HCT116 (cell line): ENCODE measurements around the gene STRAP. TPM values are rescaled to one million over a fixed set of nuclear protein-coding genes. Genes with fewer than 3 reads are reported as not detected.

Experiments used
- ATAC-seq: fragments of 200-7000 bp; cut with Tn5 transposase; 2 replicates; pipeline ENCODE4 v1.9.1; 2020; ENCODE audit warnings: mild to moderate bottlenecking, moderate library complexity
- BruUV-seq: library from RNA; stranded (reverse); fragments of 400-500 nt; replicated peaks from 2 replicates; lab custom pipeline; 2021; lab: Mats Ljungman, UMichigan
- CTCF ChIA-PET: fragments of 300-600 bp; sonication (Branson Sonifier 250); formaldehyde crosslinking; loops from one replicate; lab custom pipeline; 2021; ENCODE audit warnings: antibody characterized with exemption; lab: Charles Lee
- POLR2A ChIA-PET: fragments of 300-600, 350-600 bp; sonication (Branson Sonifier 250); formaldehyde crosslinking; loops from one replicate; lab custom pipeline; 2021; ENCODE audit warnings: antibody characterized with exemption; lab: Charles Lee
- RAD21 ChIA-PET, 2 experiments: fragments of 300-600 bp; sonication (Branson Sonifier 250); formaldehyde crosslinking; loops; one replicate each; lab custom pipeline; 2023; ENCODE audit warnings: low total read pairs in 2 of 2; ENCODE audit not compliant: uncharacterized antibody in 2 of 2, unreplicated experiment in 2 of 2, low non-redundant PET in 1 of 2; lab: Charles Lee
- DNase-seq: peaks from one replicate; pipeline ENCODE4 v3.0.0-alpha.2; 2010; ENCODE audit warnings: low read depth, low spot score
- H2AFZ ChIP-seq: fragments of 200-600 bp; shearing (Covaris generic), sonication (generic); 2 replicates; pipeline ENCODE4 v1.6.1; 2017; ENCODE audit warnings: low read depth, mixed run types, mixed read lengths, antibody characterized with exemption, low read length; ENCODE audit not compliant: poor library complexity, severe bottlenecking
- H3K27ac ChIP-seq: 2 replicates; pipeline ENCODE4 v1.5.1; 2012; ENCODE audit warnings: low read depth, low read length
- H3K27me3 ChIP-seq: fragments of 200-600 bp; sonication (generic); 2 replicates; pipeline ENCODE4 v1.6.1; 2016; ENCODE audit warnings: mixed run types, low read length, mixed read lengths; ENCODE audit not compliant: insufficient read depth
- H3K36me3 ChIP-seq, 2 experiments: fragments of 200-500 bp in 1 of 2; fragments of 200-600 bp in 1 of 2; sonication (Bioruptor generic) in 1 of 2; sonication (generic) in 1 of 2; 2 replicates each; pipeline versions ENCODE4 v1.5.1 to v1.6.1; 2014 to 2016; ENCODE audit warnings: low read length in 2 of 2, inconsistent platforms in 1 of 2, mixed read lengths in 1 of 2, mixed run types in 1 of 2; ENCODE audit not compliant: insufficient read depth in 2 of 2, control insufficient read depth in 1 of 2
- H3K4me1 ChIP-seq, 2 experiments: fragments of 200-600 bp in 1 of 2; sonication (generic) in 1 of 2; 2 replicates each; pipeline versions ENCODE4 v1.5.1 to v1.6.1; 2012 to 2017; ENCODE audit warnings: low read length in 2 of 2, inconsistent platforms in 1 of 2, mild to moderate bottlenecking in 1 of 2, mixed read lengths in 1 of 2, mixed run types in 1 of 2, moderate library complexity in 1 of 2; ENCODE audit not compliant: insufficient read depth in 2 of 2, control insufficient read depth in 1 of 2
- H3K4me2 ChIP-seq: fragments of 200-600 bp; sonication (generic); 2 replicates; pipeline ENCODE4 v1.6.1; 2017; ENCODE audit warnings: mixed run types, low read length, mixed read lengths
- H3K4me3 ChIP-seq, 2 experiments: fragments of 200-600 bp in 1 of 2; sonication (generic) in 1 of 2; replicated peaks in 1 of 2; 2 replicates each; pipeline ENCODE4 v1.5.1; 2011 to 2016; ENCODE audit warnings: low read length in 2 of 2, control low read depth in 1 of 2, low read depth in 1 of 2, mild to moderate bottlenecking in 1 of 2, mixed read lengths in 1 of 2, mixed run types in 1 of 2
- H3K79me2 ChIP-seq: fragments of 200-600 bp; sonication (generic); 2 replicates; pipeline ENCODE4 v1.6.1; 2017; ENCODE audit warnings: mild to moderate bottlenecking, mixed run types, low read length, moderate library complexity, mixed read lengths; ENCODE audit not compliant: insufficient read depth
- H3K9ac ChIP-seq: fragments of 200-600 bp; sonication (generic); 2 replicates; pipeline ENCODE4 v1.6.1; 2016; ENCODE audit warnings: low read length, mixed read lengths
- H3K9me2 ChIP-seq: fragments of 200-600 bp; sonication (generic), shearing (Covaris generic); 2 replicates; pipeline ENCODE4 v1.6.1; 2017; ENCODE audit warnings: mixed run types, mild to moderate bottlenecking, moderate library complexity; ENCODE audit not compliant: insufficient read depth
- H3K9me3 ChIP-seq, 2 experiments: fragments of 200-500 bp in 1 of 2; fragments of 200-600 bp in 1 of 2; sonication (Bioruptor generic) in 1 of 2; sonication (generic) in 1 of 2; 2 replicates each; pipeline ENCODE4 v1.6.1; 2014 to 2017; ENCODE audit warnings: low read length in 2 of 2, mixed read lengths in 2 of 2, inconsistent platforms in 1 of 2, low read depth in 1 of 2, mild to moderate bottlenecking in 1 of 2, mixed run types in 1 of 2, moderate library complexity in 1 of 2; ENCODE audit not compliant: control insufficient read depth in 1 of 2, insufficient read depth in 1 of 2
- H4K20me1 ChIP-seq: fragments of 200-600 bp; sonication (generic), shearing (Covaris generic); 2 replicates; pipeline ENCODE4 v1.6.1; 2017; ENCODE audit warnings: mixed run types, mild to moderate bottlenecking, moderate library complexity; ENCODE audit not compliant: insufficient read depth
- EGR1 ChIP-seq: IDR thresholded peaks from 2 replicates; pipeline ENCODE4 v1.6.1; 2012; ENCODE audit warnings: low read depth
- ELF1 ChIP-seq: IDR thresholded peaks from 2 replicates; pipeline ENCODE4 v1.6.1; 2012; ENCODE audit warnings: low read depth, borderline replicate concordance
- EZH2phosphoT487 ChIP-seq: fragments of 200-600 bp; IDR thresholded peaks from 2 replicates; pipeline ENCODE4 v1.6.1; 2018; ENCODE audit warnings: antibody characterized with exemption, borderline replicate concordance
- MAX ChIP-seq: IDR thresholded peaks from 2 replicates; pipeline ENCODE4 v1.6.1; 2012
- POLR2AphosphoS5 ChIP-seq: IDR thresholded peaks from 2 replicates; pipeline ENCODE4 v1.6.1; 2011; ENCODE audit warnings: mild to moderate bottlenecking, low read depth, low read length, moderate library complexity
- RAD21 ChIP-seq: IDR thresholded peaks from 2 replicates; pipeline ENCODE4 v1.6.1; 2012; ENCODE audit warnings: low read depth, mild to moderate bottlenecking
- REST ChIP-seq: IDR thresholded peaks from 2 replicates; pipeline ENCODE4 v1.6.1; 2012; ENCODE audit warnings: low read depth
- SIN3A ChIP-seq: IDR thresholded peaks from 2 replicates; pipeline ENCODE4 v1.6.1; 2012; ENCODE audit warnings: low read depth
- SRF ChIP-seq: IDR thresholded peaks from 2 replicates; pipeline ENCODE4 v1.6.1; 2012; ENCODE audit warnings: low read depth
- TCF7L2 ChIP-seq: IDR thresholded peaks from 2 replicates; pipeline ENCODE4 v1.7.0; 2011; ENCODE audit warnings: borderline replicate concordance, inconsistent platforms; ENCODE audit not compliant: insufficient read depth, insufficient read length; ENCODE audit errors: extremely low read depth
- ZFX ChIP-seq: fragments of 450-650 bp; IDR thresholded peaks from 2 replicates; pipeline ENCODE4 v1.6.1; 2017
- ZNF274 ChIP-seq: fragments of 200-500 bp; sonication (Bioruptor generic); IDR thresholded peaks from 2 replicates; pipeline ENCODE4 v1.6.1; 2014; ENCODE audit warnings: mild to moderate bottlenecking, low read depth, low read length, inconsistent platforms
- intact Hi-C: fragments of 100-400 bp; cut with micrococcal nuclease; formaldehyde crosslinking; loops from 2 replicates; pipeline ENCODE4 v1.10.0; 2022
- total RNA-seq: library from RNA; stranded (reverse); gene quantifications from one replicate; pipeline ENCODE4 v1.2.1, GENCODE V29; 2021; ENCODE audit not compliant: unreplicated experiment
- TF ChIP-seq, protein P1 (sequence below): IDR thresholded peaks from 2 replicates; pipeline ENCODE4 v1.6.1; 2012
- TF ChIP-seq, protein P2 (sequence below): IDR thresholded peaks from 2 replicates; pipeline ENCODE4 v1.6.1; 2011; ENCODE audit warnings: mild to moderate bottlenecking, low read length, moderate library complexity; ENCODE audit not compliant: insufficient replicate concordance; ENCODE audit errors: extremely low read depth

STRAP gene
- total RNA-seq, 1 experiment from 2014 or later: 156 TPM

- DNase-seq (no peak), ATAC-seq (no peak)
- TF ChIP-seq EZH2phosphoT487 (no peak), ZFX (no peak), EGR1 (no peak), TCF7L2 (no peak), POLR2AphosphoS5 (no peak), ELF1 (no peak), SRF (no peak), SIN3A (no peak), REST (no peak), RAD21 (no peak), MAX (no peak), ZNF274 (no peak)
- TF ChIP-seq, protein P1, sequence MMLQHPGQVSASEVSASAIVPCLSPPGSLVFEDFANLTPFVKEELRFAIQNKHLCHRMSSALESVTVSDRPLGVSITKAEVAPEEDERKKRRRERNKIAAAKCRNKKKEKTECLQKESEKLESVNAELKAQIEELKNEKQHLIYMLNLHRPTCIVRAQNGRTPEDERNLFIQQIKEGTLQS: no peak
- TF ChIP-seq, protein P2, sequence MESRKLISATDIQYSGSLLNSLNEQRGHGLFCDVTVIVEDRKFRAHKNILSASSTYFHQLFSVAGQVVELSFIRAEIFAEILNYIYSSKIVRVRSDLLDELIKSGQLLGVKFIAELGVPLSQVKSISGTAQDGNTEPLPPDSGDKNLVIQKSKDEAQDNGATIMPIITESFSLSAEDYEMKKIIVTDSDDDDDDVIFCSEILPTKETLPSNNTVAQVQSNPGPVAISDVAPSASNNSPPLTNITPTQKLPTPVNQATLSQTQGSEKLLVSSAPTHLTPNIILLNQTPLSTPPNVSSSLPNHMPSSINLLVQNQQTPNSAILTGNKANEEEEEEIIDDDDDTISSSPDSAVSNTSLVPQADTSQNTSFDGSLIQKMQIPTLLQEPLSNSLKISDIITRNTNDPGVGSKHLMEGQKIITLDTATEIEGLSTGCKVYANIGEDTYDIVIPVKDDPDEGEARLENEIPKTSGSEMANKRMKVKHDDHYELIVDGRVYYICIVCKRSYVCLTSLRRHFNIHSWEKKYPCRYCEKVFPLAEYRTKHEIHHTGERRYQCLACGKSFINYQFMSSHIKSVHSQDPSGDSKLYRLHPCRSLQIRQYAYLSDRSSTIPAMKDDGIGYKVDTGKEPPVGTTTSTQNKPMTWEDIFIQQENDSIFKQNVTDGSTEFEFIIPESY: no peak
- no peaks in the 10 kb centered on the region for H3K9me2 ChIP-seq
- peaks cover 0 to 5% of the 10 kb centered on the region in 2 experiments; a peak in 1 of 4 replicates for H3K4me1 ChIP-seq
- no TSS peak for BruUV-seq
- intact Hi-C loops: no loop called here
- no peak overlapping the region for H2AFZ ChIP-seq
- H3K9me3 ChIP-seq: no peaks in the 10 kb centered on the region
- no peak overlapping the region for H3K4me3 ChIP-seq
- H3K27me3 ChIP-seq: no peaks in the 10 kb centered on the region
- POLR2A ChIA-PET: interaction anchor here (0.6 kb wide), 1 partner anchor 172 kb away, joined by 3 read pairs; no protein-coding TSS in a partner anchor
- no peaks in the 10 kb centered on the region for H4K20me1 ChIP-seq
- no peak overlapping the region for H3K27ac ChIP-seq
- H3K79me2 ChIP-seq: peaks cover 1% of the 10 kb centered on the region; the same call in 1 of the 2 replicates
- RAD21 ChIA-PET: no interaction called here
- H3K36me3 ChIP-seq: no peaks in the 10 kb centered on the region
- CTCF ChIA-PET: no interaction called here
- no peak overlapping the region for H3K9ac ChIP-seq
- no peak overlapping the region for H3K4me2 ChIP-seq
Observed at GRCh38 chr12:15937902-15938301, 55.7 kb downstream of the STRAP start.
